ENCODE measurements around the gene GRIN3A.

- TF ChIP-seq GATA2 (IDR thresholded peaks at IDR 0.05; ENCODE audit: low read depth, low read length) (no peak), GATA3 (IDR thresholded peaks at IDR 0.05; ENCODE audit: low read depth, low read length) (no peak)
These were observed 85.8 kb downstream of the GRIN3A start for GRCh38 chr9:101652601-101653175.
